Common myeloid progenitor, CD34-positive (primary cell): ENCODE measurements around the gene KSR2. TPM values are rescaled to one million over a fixed set of nuclear protein-coding genes. Genes with fewer than 3 reads are reported as not detected.

Source experiments
- CTCF ChIA-PET: fragments of 350-600 bp; sonication (Branson Sonifier 250); formaldehyde crosslinking; loops from one replicate; lab custom pipeline; 2021; ENCODE audit warnings: antibody characterized with exemption; lab: Charles Lee
- POLR2A ChIA-PET: fragments of 350-600 bp; sonication (Branson Sonifier 250); formaldehyde crosslinking; loops from one replicate; lab custom pipeline; 2021; ENCODE audit warnings: antibody characterized with exemption; lab: Charles Lee
- DNase-seq, 3 donors: peaks; one replicate each; pipeline versions ENCODE4 v3.0.0 to v3.0.0-alpha.2; 2013
- H3K27ac ChIP-seq, 2 experiments: 1 replicate in 1 of 2; 2 replicates in 1 of 2; pipeline ENCODE4 v1.7.0; 2013; ENCODE audit warnings: inconsistent platforms in 2 of 2, low read length in 2 of 2, mild to moderate bottlenecking in 2 of 2, low read depth in 1 of 2, moderate library complexity in 1 of 2; ENCODE audit not compliant: severe bottlenecking in 2 of 2, insufficient read depth in 1 of 2, poor library complexity in 1 of 2
- H3K27me3 ChIP-seq, 5 experiments: replicated peaks in 2 of 5; 1 replicate in 3 of 5; 2 replicates in 2 of 5; pipeline versions ENCODE4 v1.6.1 to v1.7.0; 2013; ENCODE audit warnings: low read length in 4 of 5, mild to moderate bottlenecking in 2 of 5, moderate library complexity in 2 of 5, inconsistent platforms in 1 of 5; ENCODE audit not compliant: insufficient read depth in 5 of 5, control insufficient read depth in 4 of 5
- H3K36me3 ChIP-seq, 4 experiments: 1 replicate in 2 of 4; 2 replicates in 2 of 4; pipeline versions ENCODE4 v1.6.1 to v1.7.0; 2013; ENCODE audit warnings: low read length in 3 of 4, control low read depth in 1 of 4, mild to moderate bottlenecking in 1 of 4; ENCODE audit not compliant: control insufficient read depth in 4 of 4, insufficient read depth in 4 of 4
- H3K4me1 ChIP-seq, 4 experiments: 1 replicate in 3 of 4; 2 replicates in 1 of 4; pipeline versions ENCODE4 v1.6.1 to v1.7.1; 2013; ENCODE audit warnings: low read length in 3 of 4, mild to moderate bottlenecking in 3 of 4, control low read depth in 1 of 4, inconsistent platforms in 1 of 4, moderate library complexity in 1 of 4; ENCODE audit not compliant: control insufficient read depth in 4 of 4, insufficient read depth in 4 of 4; ENCODE audit errors: control extremely low read depth in 1 of 4
- H3K4me3 ChIP-seq, 7 experiments: 1 replicate in 4 of 7; 2 replicates in 3 of 7; pipeline versions ENCODE4 v1.5.1 to v1.7.0; 2013; ENCODE audit warnings: mild to moderate bottlenecking in 7 of 7, low read length in 6 of 7, moderate library complexity in 6 of 7, inconsistent platforms in 2 of 7, low read depth in 2 of 7, control low read depth in 1 of 7; ENCODE audit not compliant: insufficient read depth in 4 of 7, control insufficient read depth in 1 of 7; ENCODE audit errors: extremely low read depth in 1 of 7
- H3K9me3 ChIP-seq, 5 experiments: 1 replicate in 4 of 5; 2 replicates in 1 of 5; pipeline versions ENCODE4 v1.6.1 to v1.7.1; 2013; ENCODE audit warnings: low read length in 4 of 5, mild to moderate bottlenecking in 2 of 5, inconsistent platforms in 1 of 5, low read depth in 1 of 5, moderate library complexity in 1 of 5; ENCODE audit not compliant: control insufficient read depth in 4 of 5, insufficient read depth in 2 of 5; ENCODE audit errors: control extremely low read depth in 1 of 5
- WGBS: methylation state at CpG from one replicate; pipeline ENCODE4 v1.1.5; 2013; ENCODE audit not compliant: insufficient coverage; 5-methylcytosine and 5-hydroxymethylcytosine counted together
- polyA plus RNA-seq: library from polyadenylated mRNA; unstranded; fragments of 120-200 nt; gene quantifications from one replicate; pipeline ENCODE4 v1.2.1, GENCODE V29; 2013

KSR2 gene
- not detected for polyA plus RNA-seq

GRCh38 chr12:117968826-117969659, at the start of gene KSR2:
TSS of gene KSR2 (minus strand) at chr12:117968990. CDS start at chr12:117968255, 735 bp downstream.
- H3K4me1 ChIP-seq: peaks cover 0 to 13% (median 7%) of the 10 kb centered on the region in 4 experiments
- peak; percentile 13 to 67 (median 49) for DNase-seq
- POLR2A ChIA-PET: no interaction called here
- no peak within 1 kb of the TSS for H3K27ac ChIP-seq
- H3K36me3 ChIP-seq: no peaks in the 10 kb centered on the region
- H3K9me3 ChIP-seq: peaks cover 0 to 18% (median 5%) of the 10 kb centered on the region in 5 experiments
- CTCF ChIA-PET: no interaction called here
- WGBS: under 1% methylated on average over 42 of the region's 86 CpGs
- peak within 1 kb of the TSS; percentile 40 to 73 (median 54) for H3K4me3 ChIP-seq
- H3K27me3 ChIP-seq: peaks cover 2 to 81% (median 29%) of the 10 kb centered on the region in 5 experiments

- peaks cover 4 to 34% (median 23%) of the 10 kb centered on the region in 4 experiments for H3K36me3 ChIP-seq
- H3K4me3 ChIP-seq: peak overlapping the region in 1 of 7 experiments; percentile 91
- ChIA-PET CTCF (no interaction called here), POLR2A (no interaction called here)
- no peaks in the 10 kb centered on the region for H3K9me3 ChIP-seq
- H3K27ac ChIP-seq: no peak overlapping the region
- H3K27me3 ChIP-seq: peaks cover 0 to 4% (median 0%) of the 10 kb centered on the region in 5 experiments
- H3K4me1 ChIP-seq: peaks cover 9 to 19% (median 16%) of the 10 kb centered on the region in 4 experiments
- DNase-seq: no peak
Observed at GRCh38 chr12:118017926-118018325, 49.1 kb upstream of the KSR2 start.

GRCh38 chr12:118016424-118017264, 47.9 kb upstream of the KSR2 start, which contains the start of gene RFC5:
TSS of gene RFC5 (plus strand) at chr12:118016703. CDS start at chr12:118016828, 125 bp downstream.
- ChIA-PET POLR2A (interaction anchor here (0.6 kb wide), 1 partner anchor 88 kb away, joined by 4 read pairs; no protein-coding TSS in a partner anchor), CTCF (interaction anchor here (0.9 kb wide), 1 partner anchor 162 kb away, joined by 3 read pairs; no protein-coding TSS in a partner anchor)
- Histone ChIP-seq H3K4me3 (peak within 1 kb of the TSS; percentile 86 to 97 (median 91)), H3K4me1 (peaks cover 9 to 19% (median 16%) of the 10 kb centered on the region in 4 experiments), H3K36me3 (peaks cover 2 to 25% (median 19%) of the 10 kb centered on the region in 4 experiments), H3K27ac (peak within 1 kb of the TSS; percentile 61 to 84), H3K27me3 (peaks cover 0 to 4% (median 0%) of the 10 kb centered on the region in 5 experiments), H3K9me3 (no peaks in the 10 kb centered on the region)
- peak; percentile 96 to 97 (median 96) for DNase-seq
- WGBS: 0% methylated on average over 51 of the region's 61 CpGs

- H3K4me1 ChIP-seq: peaks cover 9 to 19% (median 16%) of the 10 kb centered on the region in 4 experiments
- peaks cover 0 to 4% (median 0%) of the 10 kb centered on the region in 5 experiments for H3K27me3 ChIP-seq
- ChIA-PET POLR2A (no interaction called here), CTCF (interaction anchor here (0.9 kb wide), 1 partner anchor 161 kb away, joined by 3 read pairs; no protein-coding TSS in a partner anchor)
- no peaks in the 10 kb centered on the region for H3K9me3 ChIP-seq
- DNase-seq: no peak
- H3K4me3 ChIP-seq: peak overlapping the region in 5 of 7 experiments; percentile 15 to 91 (median 90)
- H3K36me3 ChIP-seq: peaks cover 2 to 20% (median 17%) of the 10 kb centered on the region in 4 experiments
- 93% methylated on average over 2 of the region's 9 CpGs for WGBS
- H3K27ac ChIP-seq: no peak overlapping the region
Observed at GRCh38 chr12:118015944-118016343, 47.2 kb upstream of the KSR2 start.

- peaks cover 9 to 19% (median 16%) of the 10 kb centered on the region in 4 experiments for H3K4me1 ChIP-seq
- ChIA-PET CTCF (no interaction called here), POLR2A (no interaction called here)
- H3K9me3 ChIP-seq: no peaks in the 10 kb centered on the region
- no peak overlapping the region for H3K4me3 ChIP-seq
- H3K36me3 ChIP-seq: peaks cover under 1 to 14% (median 13%) of the 10 kb centered on the region in 4 experiments
- DNase-seq: no peak
- H3K27ac ChIP-seq: no peak overlapping the region
- peaks cover 0 to 4% (median 0%) of the 10 kb centered on the region in 5 experiments for H3K27me3 ChIP-seq
- 94% methylated on average over 2 of the region's 2 CpGs for WGBS
Observed at GRCh38 chr12:118015306-118015705, 46.5 kb upstream of the KSR2 start.

- H3K27ac ChIP-seq: no peak overlapping the region
- H3K9me3 ChIP-seq: no peaks in the 10 kb centered on the region
- no peak overlapping the region for H3K4me3 ChIP-seq
- peaks cover 0 to 4% (median 0%) of the 10 kb centered on the region in 5 experiments for H3K27me3 ChIP-seq
- peaks cover 9 to 19% (median 16%) of the 10 kb centered on the region in 4 experiments for H3K4me1 ChIP-seq
- H3K36me3 ChIP-seq: no peaks in the 10 kb centered on the region
- ChIA-PET CTCF (no interaction called here), POLR2A (no interaction called here)
- no peak for DNase-seq
- 100% methylated on average over 3 of the region's 3 CpGs for WGBS
Observed at GRCh38 chr12:118013283-118013682, 44.5 kb upstream of the KSR2 start.
